Type B pancreatic cell (in vitro differentiated cells): Measurements from ENCODE around the gene ARMC3. TPM values are rescaled to one million over a fixed set of nuclear protein-coding genes. Genes with fewer than 3 reads are reported as not detected.
"Not testable (repeated sequence)": the region's sequence is repeated elsewhere in the genome, so short reads cannot be mapped to it uniquely, and the experiment has no call there.

Experiments used
- DNase-seq: peaks from one replicate; pipeline ENCODE4 v3.0.0; 2021; ENCODE audit warnings: mixed read lengths; ENCODE audit not compliant: unreplicated experiment; ENCODE audit errors: extremely low spot score
- H3K27ac Mint-ChIP-seq: 2 replicates; pipeline ENCODE4 v1.8.0; 2021; ENCODE audit warnings: mild to moderate bottlenecking, mixed read lengths
- H3K27me3 Mint-ChIP-seq: 2 replicates; pipeline ENCODE4 v1.8.0; 2021; ENCODE audit warnings: mixed read lengths
- H3K36me3 Mint-ChIP-seq: 2 replicates; pipeline ENCODE4 v1.8.0; 2021; ENCODE audit warnings: mixed read lengths
- H3K4me1 Mint-ChIP-seq: one replicate; pipeline ENCODE4 v1.8.0; 2021; ENCODE audit warnings: mixed read lengths; ENCODE audit not compliant: unreplicated experiment
- H3K4me3 Mint-ChIP-seq: 2 replicates; pipeline ENCODE4 v1.8.0; 2021; ENCODE audit warnings: mild to moderate bottlenecking, mixed read lengths
- H3K9me3 Mint-ChIP-seq: 2 replicates; pipeline ENCODE4 v1.8.0; 2021; ENCODE audit warnings: mixed read lengths
- CTCF ChIP-seq: fragments of 200-600 bp; sonication (generic); conservative IDR thresholded peaks from 2 replicates; pipeline ENCODE4 v1.5.0; 2021; ENCODE audit warnings: antibody characterized with exemption, mild to moderate bottlenecking
- total RNA-seq: library from RNA; stranded (reverse); gene quantifications from 2 replicates; pipeline ENCODE4 v1.2.1, GENCODE V29; 2021; ENCODE audit warnings: low replicate concordance

Gene ARMC3
- total RNA-seq, 1 donor from 2014 or later = 10.4 TPM

- Mint-ChIP-seq H3K4me1 (peaks cover 9% of the 10 kb centered on the region), H3K36me3 (no peaks in the 10 kb centered on the region), H3K4me3 (no peak overlapping the region), H3K27ac (no peak overlapping the region), H3K27me3 (peaks cover 5% of the 10 kb centered on the region), H3K9me3 (no peaks in the 10 kb centered on the region)
- no peak for DNase-seq
- no peak for TF ChIP-seq CTCF
Observed at GRCh38 chr10:23070913-23071218, 143.0 kb downstream of the ARMC3 start.

- DNase-seq, H3K4me3 Mint-ChIP-seq, H3K27me3 Mint-ChIP-seq, H3K36me3 Mint-ChIP-seq, H3K4me1 Mint-ChIP-seq, H3K27ac Mint-ChIP-seq, H3K9me3 Mint-ChIP-seq: not testable (repeated sequence)
Observed at GRCh38 chr10:23072593-23072992, 144.7 kb downstream of the ARMC3 start.

- H3K9me3 Mint-ChIP-seq = no peaks in the 10 kb centered on the region
- TF ChIP-seq CTCF = no peak
- H3K27me3 Mint-ChIP-seq = no peaks in the 10 kb centered on the region
Observed at GRCh38 chr10:23073527-23073926, 145.7 kb downstream of the ARMC3 start.

GRCh38 chr10:23075672-23076071 is 147.8 kb downstream of the ARMC3 start:
- Mint-ChIP-seq H3K4me3 (no peak overlapping the region), H3K36me3 (no peaks in the 10 kb centered on the region), H3K27me3 (peaks cover 5% of the 10 kb centered on the region), H3K4me1 (peaks cover 7% of the 10 kb centered on the region), H3K27ac (no peak overlapping the region), H3K9me3 (no peaks in the 10 kb centered on the region)
- DNase-seq = no peak
- no peak for TF ChIP-seq CTCF

More at GRCh38 chr10:23073527-23073926, 145.7 kb downstream of the ARMC3 start:
- H3K36me3 Mint-ChIP-seq = no peaks in the 10 kb centered on the region
- no peak for DNase-seq
- H3K27ac Mint-ChIP-seq = no peak overlapping the region
- H3K4me3 Mint-ChIP-seq = no peak overlapping the region
- H3K4me1 Mint-ChIP-seq = peaks cover 3% of the 10 kb centered on the region

- H3K27ac Mint-ChIP-seq = no peak overlapping the region
Observed at GRCh38 chr10:23078114-23078513, 150.3 kb downstream of the ARMC3 start.

GRCh38 chr10:23079700-23080099 is 151.8 kb downstream of the ARMC3 start:
- Mint-ChIP-seq H3K36me3 (no peaks in the 10 kb centered on the region), H3K4me1 (peaks cover 11% of the 10 kb centered on the region), H3K4me3 (no peak overlapping the region), H3K9me3 (no peaks in the 10 kb centered on the region), H3K27me3 (peaks cover 7% of the 10 kb centered on the region), H3K27ac (no peak overlapping the region)
- no peak for DNase-seq
- TF ChIP-seq CTCF = no peak

More at GRCh38 chr10:23078114-23078513, 150.3 kb downstream of the ARMC3 start:
- Mint-ChIP-seq H3K4me3 (no peak overlapping the region), H3K9me3 (no peaks in the 10 kb centered on the region), H3K4me1 (peaks cover 11% of the 10 kb centered on the region), H3K36me3 (no peaks in the 10 kb centered on the region), H3K27me3 (peaks cover 7% of the 10 kb centered on the region)
- no peak for TF ChIP-seq CTCF
- no peak for DNase-seq
